HG03442 (cell line): ENCODE data around the gene SIRT1.
A peak's percentile ranks its signal among the peaks of the same experiment; 100 is the strongest.
"Not testable (repeated sequence)": the region's sequence is repeated elsewhere in the genome, so short reads cannot be mapped to it uniquely, and the experiment has no call there.

Experiments
- ATAC-seq: cut with Tn5 transposase; IDR thresholded peaks from one replicate; pipeline ENCODE4 v1.9.1; 2021; ENCODE audit warnings: mild to moderate bottlenecking, moderate library complexity; ENCODE audit not compliant: unreplicated experiment

SIRT1 gene

GRCh38 chr10:67884313-67884841 is at the start of gene SIRT1:
SIRT1 (plus strand) TSS chr10:67884656; CDS start chr10:67884722, 66 bp downstream.
- peak; percentile 82 for ATAC-seq

- not testable (repeated sequence) for ATAC-seq
These were observed 48.7 kb upstream of the SIRT1 start for GRCh38 chr10:67835541-67836394.

- ATAC-seq: no peak
These were observed 48.0 kb upstream of the SIRT1 start for GRCh38 chr10:67836488-67836887.

DNA sequence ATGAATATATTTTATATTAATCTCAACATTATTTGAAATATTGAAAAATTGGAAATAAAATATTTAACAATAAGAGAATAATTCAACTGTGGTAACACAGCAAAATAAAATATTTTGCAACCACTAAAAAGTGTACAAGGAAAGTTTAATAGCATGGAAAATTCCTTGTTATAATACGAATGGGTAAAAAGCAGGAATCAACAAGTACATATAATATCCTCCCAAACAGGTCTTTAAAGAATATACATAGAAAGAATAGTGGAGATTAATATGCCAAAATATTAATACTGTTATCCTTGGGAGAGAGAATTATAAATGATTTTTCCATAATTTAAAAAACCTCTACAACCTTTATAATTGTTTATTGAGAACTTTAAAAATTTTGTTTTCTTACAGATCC is 47.5 kb upstream of the SIRT1 start:
- no peak for ATAC-seq

DNA sequence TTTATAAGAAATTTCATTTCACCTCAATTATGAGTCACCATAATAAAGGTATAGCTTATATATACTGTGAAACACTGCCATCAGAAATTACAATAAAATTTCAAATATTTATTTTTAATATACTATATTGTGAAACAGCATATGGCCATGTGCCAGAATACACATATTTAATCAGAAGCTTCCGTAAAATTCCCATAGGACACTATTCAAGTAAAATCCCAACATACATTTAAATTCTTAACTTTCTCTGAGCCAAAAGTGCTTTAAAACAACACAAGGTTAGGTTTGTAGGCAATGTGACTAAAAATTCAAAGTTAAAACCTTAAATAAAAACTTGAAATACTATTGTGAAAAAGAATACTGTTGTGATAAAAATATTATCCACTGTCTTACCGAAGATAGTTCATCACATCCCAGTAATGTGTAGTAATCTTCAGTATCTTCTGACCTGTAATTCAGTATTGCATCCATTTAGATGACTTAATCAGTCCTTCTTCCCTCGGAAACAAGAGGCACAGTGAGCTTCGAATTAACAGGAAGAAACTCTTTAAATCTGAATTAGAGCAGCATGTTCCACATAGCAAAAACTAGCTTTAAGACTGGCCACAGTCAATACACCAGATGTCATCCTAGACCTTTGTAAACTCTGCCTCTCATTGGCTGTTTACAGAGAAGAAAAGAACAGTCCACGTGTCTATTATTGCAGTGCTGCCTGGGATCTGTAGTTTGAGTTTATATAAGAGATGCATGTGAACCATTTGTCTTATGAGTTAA is 46.7 kb upstream of the SIRT1 start, which contains the start of gene DNAJC12:
DNAJC12 (minus strand) TSS at position 648 of the 774 bp plus-strand sequence; CDS start at position 471, 177 bp downstream.
- ATAC-seq: peak; percentile 90

DNA sequence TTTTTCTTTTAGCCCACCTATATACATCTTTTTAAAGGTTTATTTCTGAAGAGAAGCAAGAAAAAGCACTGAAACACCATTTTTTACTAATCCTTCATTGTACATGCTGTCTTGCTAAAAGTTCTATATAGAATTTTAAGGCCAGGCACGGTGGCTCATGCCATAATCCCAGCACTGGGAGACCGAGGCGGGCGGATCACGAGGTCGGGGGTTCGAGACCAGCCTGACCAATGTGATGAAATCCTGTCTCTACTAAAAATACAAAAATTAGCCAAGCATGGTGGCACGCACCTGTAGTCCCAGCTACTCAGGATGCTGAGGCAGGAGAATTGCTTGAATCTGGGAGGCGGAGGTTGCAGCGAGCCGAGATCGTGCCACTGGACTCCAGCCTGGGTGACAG is 44.9 kb upstream of the SIRT1 start:
- ATAC-seq: not testable (repeated sequence)

DNA sequence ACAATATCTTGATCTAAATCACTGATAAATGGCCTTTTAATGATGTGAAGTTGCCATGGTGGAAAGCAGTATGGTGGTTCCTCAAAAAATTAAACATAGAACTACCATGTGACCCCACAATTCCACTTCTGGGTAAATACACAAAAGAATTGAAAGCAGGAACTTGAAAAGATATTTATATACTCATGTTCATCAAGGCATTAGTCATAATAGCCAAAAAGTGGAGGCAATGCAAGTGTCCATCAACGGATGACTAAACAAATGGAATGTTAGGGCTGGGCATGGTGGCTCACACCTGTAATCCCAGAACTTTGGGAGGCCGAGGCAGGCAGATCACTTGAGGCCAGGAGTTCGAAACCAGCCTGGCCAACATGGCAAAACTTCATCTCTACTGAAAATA is 44.5 kb upstream of the SIRT1 start:
- ATAC-seq: no peak

GRCh38 chr10:67841737-67842136 is 42.7 kb upstream of the SIRT1 start:
- no peak for ATAC-seq

- ATAC-seq: no peak
These were observed 41.2 kb upstream of the SIRT1 start for GRCh38 chr10:67843284-67843683.

- peak; percentile 97 for ATAC-seq
These were observed 35.0 kb upstream of the SIRT1 start for GRCh38 chr10:67849331-67850011.

GRCh38 chr10:67851186-67851585 is 33.3 kb upstream of the SIRT1 start:
- ATAC-seq: no peak

- no peak for ATAC-seq
These were observed 31.7 kb upstream of the SIRT1 start for GRCh38 chr10:67852761-67853160.

GRCh38 chr10:67853512-67853911 is 30.9 kb upstream of the SIRT1 start:
- ATAC-seq: no peak

- no peak for ATAC-seq
These were observed 25.5 kb upstream of the SIRT1 start for GRCh38 chr10:67858971-67859370.

GRCh38 chr10:67861750-67862432 is 22.6 kb upstream of the SIRT1 start:
- no peak for ATAC-seq

- ATAC-seq: no peak
These were observed 21.4 kb upstream of the SIRT1 start for GRCh38 chr10:67863094-67863493.

DNA sequence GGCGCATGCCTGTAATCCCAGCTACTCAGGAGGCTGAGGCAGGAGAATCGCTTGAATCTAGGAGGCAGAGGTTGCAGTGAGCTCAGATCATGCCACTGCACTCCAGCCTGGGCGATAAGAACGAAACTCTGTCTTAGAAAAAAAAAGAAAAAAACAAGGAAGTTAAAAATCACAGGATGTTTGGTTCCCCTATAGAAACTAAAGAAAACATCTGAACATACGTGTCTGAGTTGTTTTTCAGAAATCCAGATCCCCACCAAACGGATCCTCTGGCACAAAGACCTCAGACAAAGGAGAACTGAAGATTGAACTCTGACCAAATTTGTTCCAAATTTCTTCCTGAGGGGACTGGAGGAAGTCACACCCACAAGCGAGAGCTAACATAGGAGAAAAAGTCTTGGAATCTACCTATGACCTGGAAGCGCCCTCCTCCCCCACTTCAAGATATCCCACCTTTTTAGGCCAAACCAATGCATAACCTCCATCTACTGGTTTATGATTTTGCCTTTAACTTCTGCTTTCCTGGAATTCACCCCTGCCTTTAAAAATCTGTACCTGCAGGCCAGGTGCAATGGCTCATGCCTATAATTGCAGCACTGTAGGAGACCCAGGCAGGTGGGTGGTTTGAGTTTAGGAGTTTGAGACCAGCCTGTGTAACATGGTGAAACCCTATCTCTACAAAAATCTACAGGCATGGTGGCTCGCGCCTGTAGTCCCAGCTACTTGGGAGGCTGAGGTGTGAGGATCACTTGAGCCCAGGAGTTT is 19.7 kb upstream of the SIRT1 start:
- ATAC-seq: no peak

DNA sequence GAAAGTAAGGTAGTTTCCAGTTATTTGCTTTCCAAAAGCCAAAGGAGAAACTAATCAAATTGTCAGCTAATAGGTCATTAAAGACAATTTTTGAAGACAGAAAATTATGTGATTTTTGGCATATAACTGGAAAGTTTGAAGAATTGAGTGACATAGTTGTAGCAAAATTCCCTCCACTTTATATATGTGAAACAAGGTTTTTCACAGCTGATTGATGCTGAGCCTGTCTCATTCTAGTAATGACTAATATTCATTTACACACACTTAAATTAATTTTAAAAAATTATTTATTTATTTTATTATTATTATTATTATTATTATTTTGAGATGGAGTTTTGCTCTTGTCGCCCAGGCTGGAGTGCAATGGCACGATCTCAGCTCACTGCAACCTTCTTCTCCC is 16.3 kb upstream of the SIRT1 start:
- no peak for ATAC-seq

DNA sequence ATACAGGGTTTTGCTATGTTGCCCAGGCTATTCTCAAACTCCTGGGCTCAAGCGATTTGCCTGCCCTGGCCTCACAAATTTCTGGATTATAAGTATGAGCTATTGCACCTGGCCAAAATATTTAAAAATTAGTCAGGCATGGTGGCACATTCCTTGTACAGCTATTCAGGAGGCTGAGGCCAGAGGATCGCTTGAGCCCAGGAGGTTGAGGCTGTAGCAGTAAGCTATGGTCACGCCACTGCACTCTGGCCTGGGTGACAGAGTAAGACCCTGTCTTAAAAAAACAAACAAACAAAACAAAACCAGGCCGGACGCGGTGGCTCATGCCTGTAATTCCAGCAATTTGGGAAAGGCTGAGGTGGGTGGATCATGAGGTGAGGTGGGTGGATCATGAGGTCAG is 14.5 kb upstream of the SIRT1 start:
- ATAC-seq: no peak
